Kidney (tissue), 14 donors: Measurements from ENCODE around the gene GPC5. TPM values are rescaled to one million over a fixed set of nuclear protein-coding genes. Genes with fewer than 3 reads are reported as not detected.

Experiments
- DNase-seq, 5 donors: peaks; one replicate each; pipeline ENCODE4 v3.0.0-alpha.2; 2013 to 2020
- FAIRE-seq: peaks from 2 replicates; lab custom pipeline; 2012; peaks lifted over from hg19 to GRCh38; lab: Jason Lieb, UNC
- H3K27ac ChIP-seq, 2 donors: one replicate each; pipeline ENCODE4 v1.7.0; 2013; ENCODE audit warnings: low read depth in 2 of 2, low read length in 2 of 2, inconsistent platforms in 1 of 2
- H3K27me3 ChIP-seq: one replicate; pipeline ENCODE4 v1.7.1; 2013; ENCODE audit warnings: low read length, inconsistent platforms; ENCODE audit not compliant: control insufficient read depth, insufficient read depth
- H3K36me3 ChIP-seq, 3 donors: one replicate each; pipeline versions ENCODE4 v1.7.0 to v1.7.1; 2013; ENCODE audit warnings: low read length in 3 of 3, control low read depth in 1 of 3, inconsistent platforms in 1 of 3; ENCODE audit not compliant: insufficient read depth in 3 of 3, control insufficient read depth in 2 of 3
- H3K4me1 ChIP-seq, 3 donors: one replicate each; pipeline versions ENCODE4 v1.7.0 to v1.7.1; 2013; ENCODE audit warnings: low read length in 3 of 3, inconsistent platforms in 1 of 3, low read depth in 1 of 3; ENCODE audit not compliant: control insufficient read depth in 2 of 3, insufficient read depth in 2 of 3
- H3K4me3 ChIP-seq, 3 donors: one replicate each; pipeline versions ENCODE4 v1.7.0 to v1.8.1; 2013; ENCODE audit warnings: low read length in 3 of 3, control low read depth in 1 of 3, inconsistent platforms in 1 of 3
- H3K9ac ChIP-seq, 3 donors: one replicate each; pipeline versions ENCODE4 v1.7.0 to v1.7.1; 2013; ENCODE audit warnings: low read length in 3 of 3, control low read depth in 1 of 3, inconsistent platforms in 1 of 3
- H3K9me3 ChIP-seq, 3 donors: one replicate each; pipeline versions ENCODE4 v1.7.0 to v1.7.1; 2013; ENCODE audit warnings: low read length in 3 of 3, control low read depth in 1 of 3, inconsistent platforms in 1 of 3; ENCODE audit not compliant: control insufficient read depth in 2 of 3, insufficient read depth in 1 of 3
- CTCF ChIP-seq: IDR thresholded peaks from 3 replicates; pipeline ENCODE4 v1.5.1; 2012; ENCODE audit warnings: mild to moderate bottlenecking, moderate library complexity, borderline replicate concordance; ENCODE audit not compliant: insufficient read depth; ENCODE audit errors: extremely low read depth
- intact Hi-C: fragments of 100-400 bp; cut with DNase I; formaldehyde crosslinking; loops from one replicate; pipeline ENCODE4 v1.11.1; 2022
- polyA plus RNA-seq: library from polyadenylated mRNA; stranded (reverse); fragments of 350-450 nt; fragmentation: Illumina TruSeq; extraction: RNeasy Lipid Tissue Mini Kit (QIAGEN cat#74804); gene quantifications from one replicate; pipeline ENCODE4 v1.2.3, GENCODE V29; 2014; ENCODE audit warnings: low read depth, low replicate concordance; ENCODE audit not compliant: insufficient read depth
- total RNA-seq: library from RNA; stranded (reverse); fragmentation: NEBNext Ultra II Directional; extraction: Animal tissue kit (Norgen Biotek cat#: 25700); gene quantifications from one replicate; pipeline ENCODE4 v1.2.1, GENCODE V29; 2021
- donor health status: control.
- donor health status: control.
- donor health status: control.
- donor health status: control.
- donor health status: control.
- donor health status: DM: yes; HTN: yes; CAD: no.
- donor health status: Normal renal cell carcinoma (clear cell type).

GPC5 gene
- total and polyA plus RNA-seq, 2 donors from 2014 or later: 0.47 to 6.8 TPM

- Histone ChIP-seq H3K4me1 (no peaks in the 10 kb centered on the region), H3K4me3 (no peak overlapping the region), H3K9ac (no peak overlapping the region), H3K27ac (no peak overlapping the region), H3K9me3 (no peaks in the 10 kb centered on the region), H3K36me3 (no peaks in the 10 kb centered on the region), H3K27me3 (no peaks in the 10 kb centered on the region)
- FAIRE-seq (no peak), DNase-seq (no peak)
- intact Hi-C loops: no loop called here
- no peak for TF ChIP-seq CTCF
Measured at GRCh38 chr13:91632086-91632485, 233.7 kb downstream of the GPC5 start.

GRCh38 chr13:91639330-91639729, 240.9 kb downstream of the GPC5 start:
- H3K9me3 ChIP-seq: no peaks in the 10 kb centered on the region
- DNase-seq (no peak), FAIRE-seq (no peak)
- no peak overlapping the region for H3K27ac ChIP-seq
- H3K4me1 ChIP-seq: no peaks in the 10 kb centered on the region
- H3K9ac ChIP-seq: no peak overlapping the region
- TF ChIP-seq CTCF: no peak
- no peaks in the 10 kb centered on the region for H3K36me3 ChIP-seq
- H3K27me3 ChIP-seq: no peaks in the 10 kb centered on the region
- no peak overlapping the region for H3K4me3 ChIP-seq
- intact Hi-C loops: no loop called here

GRCh38 chr13:91643394-91643793, 245.0 kb downstream of the GPC5 start:
- no peak for FAIRE-seq
- H3K9ac ChIP-seq: no peak overlapping the region
- H3K9me3 ChIP-seq: no peaks in the 10 kb centered on the region
- no peak overlapping the region for H3K4me3 ChIP-seq
- no peaks in the 10 kb centered on the region for H3K27me3 ChIP-seq
- no peaks in the 10 kb centered on the region for H3K4me1 ChIP-seq
- no peak overlapping the region for H3K27ac ChIP-seq
- no peaks in the 10 kb centered on the region for H3K36me3 ChIP-seq
- no peak for DNase-seq
- intact Hi-C loops: no loop called here
- TF ChIP-seq CTCF: no peak

- Histone ChIP-seq H3K4me1 (no peaks in the 10 kb centered on the region), H3K4me3 (no peak overlapping the region), H3K9ac (no peak overlapping the region), H3K9me3 (no peaks in the 10 kb centered on the region), H3K27ac (no peak overlapping the region), H3K36me3 (no peaks in the 10 kb centered on the region), H3K27me3 (no peaks in the 10 kb centered on the region)
- no peak for DNase-seq
- intact Hi-C loops: no loop called here
- TF ChIP-seq CTCF: no peak
- no peak for FAIRE-seq
Measured at GRCh38 chr13:91644806-91645205, 246.4 kb downstream of the GPC5 start.
